Measurements from ENCODE around the gene SCFD2.

Gene SCFD2

GRCh38 chr4:52952540-52952939, 413.3 kb downstream of the SCFD2 start:
- H3K9me3 ChIP-seq (ENCODE audit: control insufficient read depth in 1 of 2, low read length in 2 of 2): no peaks in the 10 kb centered on the region
- no peaks in the 10 kb centered on the region for H3K27me3 ChIP-seq (ENCODE audit: control insufficient read depth in 1 of 2, insufficient read depth in 2 of 2, low read length in 2 of 2)
- H3K9ac ChIP-seq (ENCODE audit: low read depth in 1 of 2, low read length in 2 of 2): no peak overlapping the region
- H3K36me3 ChIP-seq (ENCODE audit: control insufficient read depth in 1 of 2, insufficient read depth in 2 of 2, low read length in 2 of 2): no peaks in the 10 kb centered on the region
- H3K4me3 ChIP-seq (ENCODE audit: low read depth in 1 of 2, low read length in 2 of 2): no peak overlapping the region
- H3K4me1 ChIP-seq (ENCODE audit: control insufficient read depth in 1 of 2, insufficient read depth in 2 of 2, low read length in 2 of 2): peaks cover 0 to 9% of the 10 kb centered on the region in 2 donors
- no peak overlapping the region for H3K27ac ChIP-seq (ENCODE audit: low read depth, low read length)

GRCh38 chr4:52951016-52951415, 414.8 kb downstream of the SCFD2 start:
- H3K27me3 ChIP-seq (ENCODE audit: control insufficient read depth in 1 of 2, insufficient read depth in 2 of 2, low read length in 2 of 2): no peaks in the 10 kb centered on the region
- no peaks in the 10 kb centered on the region for H3K36me3 ChIP-seq (ENCODE audit: control insufficient read depth in 1 of 2, insufficient read depth in 2 of 2, low read length in 2 of 2)
- no peak overlapping the region for H3K9ac ChIP-seq (ENCODE audit: low read depth in 1 of 2, low read length in 2 of 2)
- no peak overlapping the region for H3K4me3 ChIP-seq (ENCODE audit: low read depth in 1 of 2, low read length in 2 of 2)
- no peaks in the 10 kb centered on the region for H3K9me3 ChIP-seq (ENCODE audit: control insufficient read depth in 1 of 2, low read length in 2 of 2)
- no peaks in the 10 kb centered on the region for H3K4me1 ChIP-seq (ENCODE audit: control insufficient read depth in 1 of 2, insufficient read depth in 2 of 2, low read length in 2 of 2)
- no peak overlapping the region for H3K27ac ChIP-seq (ENCODE audit: low read depth, low read length)

- no peaks in the 10 kb centered on the region for H3K4me1 ChIP-seq (ENCODE audit: control insufficient read depth in 1 of 2, insufficient read depth in 2 of 2, low read length in 2 of 2)
- H3K4me3 ChIP-seq (ENCODE audit: low read depth in 1 of 2, low read length in 2 of 2): no peak overlapping the region
- H3K9me3 ChIP-seq (ENCODE audit: control insufficient read depth in 1 of 2, low read length in 2 of 2): no peaks in the 10 kb centered on the region
- no peaks in the 10 kb centered on the region for H3K36me3 ChIP-seq (ENCODE audit: control insufficient read depth in 1 of 2, insufficient read depth in 2 of 2, low read length in 2 of 2)
- H3K27ac ChIP-seq (ENCODE audit: low read depth, low read length): no peak overlapping the region
- no peak overlapping the region for H3K9ac ChIP-seq (ENCODE audit: low read depth in 1 of 2, low read length in 2 of 2)
- no peaks in the 10 kb centered on the region for H3K27me3 ChIP-seq (ENCODE audit: control insufficient read depth in 1 of 2, insufficient read depth in 2 of 2, low read length in 2 of 2)
These were observed 415.6 kb downstream of the SCFD2 start for GRCh38 chr4:52950226-52950625.

GRCh38 chr4:52949336-52949735, 416.5 kb downstream of the SCFD2 start:
- Histone ChIP-seq H3K4me1 (ENCODE audit: control insufficient read depth in 1 of 2, insufficient read depth in 2 of 2, low read length in 2 of 2) (no peaks in the 10 kb centered on the region), H3K9me3 (ENCODE audit: control insufficient read depth in 1 of 2, low read length in 2 of 2) (no peaks in the 10 kb centered on the region), H3K27ac (ENCODE audit: low read depth, low read length) (no peak overlapping the region), H3K9ac (ENCODE audit: low read depth in 1 of 2, low read length in 2 of 2) (no peak overlapping the region), H3K4me3 (ENCODE audit: low read depth in 1 of 2, low read length in 2 of 2) (no peak overlapping the region), H3K36me3 (ENCODE audit: control insufficient read depth in 1 of 2, insufficient read depth in 2 of 2, low read length in 2 of 2) (no peaks in the 10 kb centered on the region), H3K27me3 (ENCODE audit: control insufficient read depth in 1 of 2, insufficient read depth in 2 of 2, low read length in 2 of 2) (no peaks in the 10 kb centered on the region)

- no peaks in the 10 kb centered on the region for H3K36me3 ChIP-seq (ENCODE audit: control insufficient read depth in 1 of 2, insufficient read depth in 2 of 2, low read length in 2 of 2)
- H3K9me3 ChIP-seq (ENCODE audit: control insufficient read depth in 1 of 2, low read length in 2 of 2): no peaks in the 10 kb centered on the region
- H3K4me1 ChIP-seq (ENCODE audit: control insufficient read depth in 1 of 2, insufficient read depth in 2 of 2, low read length in 2 of 2): no peaks in the 10 kb centered on the region
- no peak overlapping the region for H3K27ac ChIP-seq (ENCODE audit: low read depth, low read length)
- H3K4me3 ChIP-seq (ENCODE audit: low read depth in 1 of 2, low read length in 2 of 2): no peak overlapping the region
- H3K9ac ChIP-seq (ENCODE audit: low read depth in 1 of 2, low read length in 2 of 2): no peak overlapping the region
- H3K27me3 ChIP-seq (ENCODE audit: control insufficient read depth in 1 of 2, insufficient read depth in 2 of 2, low read length in 2 of 2): no peaks in the 10 kb centered on the region
These were observed 417.8 kb downstream of the SCFD2 start for GRCh38 chr4:52948057-52948423.

- no peak overlapping the region for H3K27ac ChIP-seq (ENCODE audit: low read depth, low read length)
- H3K4me1 ChIP-seq (ENCODE audit: control insufficient read depth in 1 of 2, insufficient read depth in 2 of 2, low read length in 2 of 2): no peaks in the 10 kb centered on the region
- no peak overlapping the region for H3K9ac ChIP-seq (ENCODE audit: low read depth in 1 of 2, low read length in 2 of 2)
- H3K9me3 ChIP-seq (ENCODE audit: control insufficient read depth in 1 of 2, low read length in 2 of 2): no peaks in the 10 kb centered on the region
- no peak overlapping the region for H3K4me3 ChIP-seq (ENCODE audit: low read depth in 1 of 2, low read length in 2 of 2)
- H3K36me3 ChIP-seq (ENCODE audit: control insufficient read depth in 1 of 2, insufficient read depth in 2 of 2, low read length in 2 of 2): no peaks in the 10 kb centered on the region
- no peaks in the 10 kb centered on the region for H3K27me3 ChIP-seq (ENCODE audit: control insufficient read depth in 1 of 2, insufficient read depth in 2 of 2, low read length in 2 of 2)
These were observed 418.3 kb downstream of the SCFD2 start for GRCh38 chr4:52947401-52948056.

GRCh38 chr4:52946855-52947254, 419.0 kb downstream of the SCFD2 start:
- Histone ChIP-seq H3K9me3 (ENCODE audit: control insufficient read depth in 1 of 2, low read length in 2 of 2) (no peaks in the 10 kb centered on the region), H3K9ac (ENCODE audit: low read depth in 1 of 2, low read length in 2 of 2) (no peak overlapping the region), H3K36me3 (ENCODE audit: control insufficient read depth in 1 of 2, insufficient read depth in 2 of 2, low read length in 2 of 2) (no peaks in the 10 kb centered on the region), H3K27me3 (ENCODE audit: control insufficient read depth in 1 of 2, insufficient read depth in 2 of 2, low read length in 2 of 2) (no peaks in the 10 kb centered on the region), H3K27ac (ENCODE audit: low read depth, low read length) (no peak overlapping the region), H3K4me1 (ENCODE audit: control insufficient read depth in 1 of 2, insufficient read depth in 2 of 2, low read length in 2 of 2) (no peaks in the 10 kb centered on the region), H3K4me3 (ENCODE audit: low read depth in 1 of 2, low read length in 2 of 2) (no peak overlapping the region)

- Histone ChIP-seq H3K27me3 (ENCODE audit: control insufficient read depth in 1 of 2, insufficient read depth in 2 of 2, low read length in 2 of 2) (no peaks in the 10 kb centered on the region), H3K4me3 (ENCODE audit: low read depth in 1 of 2, low read length in 2 of 2) (no peak overlapping the region), H3K27ac (ENCODE audit: low read depth, low read length) (no peak overlapping the region), H3K9ac (ENCODE audit: low read depth in 1 of 2, low read length in 2 of 2) (no peak overlapping the region), H3K36me3 (ENCODE audit: control insufficient read depth in 1 of 2, insufficient read depth in 2 of 2, low read length in 2 of 2) (no peaks in the 10 kb centered on the region), H3K9me3 (ENCODE audit: control insufficient read depth in 1 of 2, low read length in 2 of 2) (no peaks in the 10 kb centered on the region), H3K4me1 (ENCODE audit: control insufficient read depth in 1 of 2, insufficient read depth in 2 of 2, low read length in 2 of 2) (no peaks in the 10 kb centered on the region)
These were observed 419.9 kb downstream of the SCFD2 start for GRCh38 chr4:52945982-52946381.

GRCh38 chr4:52945326-52945898, 420.4 kb downstream of the SCFD2 start:
- H3K27me3 ChIP-seq (ENCODE audit: control insufficient read depth in 1 of 2, insufficient read depth in 2 of 2, low read length in 2 of 2): no peaks in the 10 kb centered on the region
- no peaks in the 10 kb centered on the region for H3K4me1 ChIP-seq (ENCODE audit: control insufficient read depth in 1 of 2, insufficient read depth in 2 of 2, low read length in 2 of 2)
- H3K36me3 ChIP-seq (ENCODE audit: control insufficient read depth in 1 of 2, insufficient read depth in 2 of 2, low read length in 2 of 2): no peaks in the 10 kb centered on the region
- H3K4me3 ChIP-seq (ENCODE audit: low read depth in 1 of 2, low read length in 2 of 2): no peak overlapping the region
- no peak overlapping the region for H3K9ac ChIP-seq (ENCODE audit: low read depth in 1 of 2, low read length in 2 of 2)
- no peaks in the 10 kb centered on the region for H3K9me3 ChIP-seq (ENCODE audit: control insufficient read depth in 1 of 2, low read length in 2 of 2)
- no peak overlapping the region for H3K27ac ChIP-seq (ENCODE audit: low read depth, low read length)

GRCh38 chr4:52943677-52944076, 422.2 kb downstream of the SCFD2 start:
- H3K27ac ChIP-seq (ENCODE audit: low read depth, low read length): no peak overlapping the region
- no peaks in the 10 kb centered on the region for H3K27me3 ChIP-seq (ENCODE audit: control insufficient read depth in 1 of 2, insufficient read depth in 2 of 2, low read length in 2 of 2)
- H3K4me1 ChIP-seq (ENCODE audit: control insufficient read depth in 1 of 2, insufficient read depth in 2 of 2, low read length in 2 of 2): no peaks in the 10 kb centered on the region
- H3K9me3 ChIP-seq (ENCODE audit: control insufficient read depth in 1 of 2, low read length in 2 of 2): no peaks in the 10 kb centered on the region
- H3K36me3 ChIP-seq (ENCODE audit: control insufficient read depth in 1 of 2, insufficient read depth in 2 of 2, low read length in 2 of 2): no peaks in the 10 kb centered on the region
- H3K9ac ChIP-seq (ENCODE audit: low read depth in 1 of 2, low read length in 2 of 2): no peak overlapping the region
- no peak overlapping the region for H3K4me3 ChIP-seq (ENCODE audit: low read depth in 1 of 2, low read length in 2 of 2)

Data from duodenal mucosa (tissue), 2 donors.